GM12878 (cell line): ENCODE data around the gene MTFR1L. TPM values are rescaled to one million over a fixed set of nuclear protein-coding genes. Genes with fewer than 3 reads are reported as not detected.

Source experiments
- BHLHE40 ChIP-seq, 2 experiments: fragments of 450-650 bp in 1 of 2; IDR thresholded peaks; 2 replicates each; pipeline ENCODE4 v1.6.1; 2011 to 2017; ENCODE audit warnings: low read depth in 2 of 2, borderline replicate concordance in 1 of 2, improper control_type of control experiment in 1 of 2, low read length in 1 of 2, mild to moderate bottlenecking in 1 of 2
- CBX3 ChIP-seq: fragments of 200-600 bp; sonication (generic); IDR thresholded peaks from 2 replicates; pipeline ENCODE4 v1.6.1; 2016; ENCODE audit warnings: low read depth, borderline replicate concordance
- CEBPB ChIP-seq, 2 experiments: fragments of 150-350 bp in 1 of 2; IDR thresholded peaks; 2 replicates each; pipeline ENCODE4 v1.6.1; 2012 to 2014; ENCODE audit warnings: low read depth in 2 of 2, low read length in 2 of 2, borderline replicate concordance in 1 of 2, inconsistent platforms in 1 of 2
- CUX1 ChIP-seq: IDR thresholded peaks from 2 replicates; pipeline ENCODE4 v1.6.1; 2012; ENCODE audit warnings: improper control_type of control experiment, low read depth, low read length; ENCODE audit not compliant: insufficient replicate concordance
- EGR1 ChIP-seq, 2 experiments: IDR thresholded peaks; 1 replicate in 1 of 2; 2 replicates in 1 of 2; pipeline ENCODE4 v1.6.1; 2011 to 2012; ENCODE audit warnings: low read depth in 2 of 2, low read length in 2 of 2, borderline replicate concordance in 1 of 2, mild to moderate bottlenecking in 1 of 2, moderate library complexity in 1 of 2
- HDGF ChIP-seq: fragments of 450-650 bp; IDR thresholded peaks from 2 replicates; pipeline ENCODE4 v1.6.1; 2016; ENCODE audit warnings: antibody characterized with exemption
- IRF4 ChIP-seq: IDR thresholded peaks from 2 replicates; pipeline ENCODE4 v1.6.1; 2011; ENCODE audit warnings: low read depth, low read length
- KAT2A ChIP-seq: conservative IDR thresholded peaks from 2 replicates; pipeline ENCODE4 v1.6.1; 2011; ENCODE audit warnings: low read depth, low read length; ENCODE audit not compliant: control insufficient read depth
- KLF5 ChIP-seq: fragments of 450-650 bp; IDR thresholded peaks from 2 replicates; pipeline ENCODE4 v1.6.1; 2014; ENCODE audit warnings: mild to moderate bottlenecking; ENCODE audit not compliant: partially characterized antibody
- MTA2 ChIP-seq: fragments of 450-650 bp; IDR thresholded peaks from 2 replicates; pipeline ENCODE4 v1.6.1; 2016; ENCODE audit warnings: low read depth, mild to moderate bottlenecking, moderate library complexity
- POLR2A ChIP-seq: IDR thresholded peaks from 2 replicates; pipeline ENCODE4 v1.6.1; 2011; ENCODE audit warnings: low read depth, mild to moderate bottlenecking, low read length
- POLR2AphosphoS2 ChIP-seq: IDR thresholded peaks from 2 replicates; pipeline ENCODE4 v1.6.1; 2011; ENCODE audit warnings: low read depth, mild to moderate bottlenecking, low read length, improper control_type of control experiment, moderate library complexity
- RAD21 ChIP-seq: IDR thresholded peaks from 2 replicates; pipeline ENCODE4 v1.6.1; 2011; ENCODE audit warnings: mild to moderate bottlenecking, low read depth, low read length, moderate library complexity; ENCODE audit not compliant: insufficient read depth
- RELA ChIP-seq: fragments of 450-650 bp; IDR thresholded peaks from 2 replicates; pipeline ENCODE4 v1.8.0; 2014; ENCODE audit warnings: borderline replicate concordance; ENCODE audit not compliant: partially characterized antibody
- RUNX3 ChIP-seq: IDR thresholded peaks from 2 replicates; pipeline ENCODE4 v1.6.1; 2012; ENCODE audit warnings: low read length, inconsistent platforms
- SP1 ChIP-seq: IDR thresholded peaks from one replicate; pipeline ENCODE4 v1.6.1; 2011; ENCODE audit warnings: low read depth, low read length
- SPI1 ChIP-seq: IDR thresholded peaks from 2 replicates; pipeline ENCODE4 v1.6.1; 2011; ENCODE audit warnings: low read depth, mild to moderate bottlenecking, low read length, moderate library complexity, borderline replicate concordance; ENCODE audit not compliant: insufficient read depth
- ZBTB11 ChIP-seq: fragments of 450-650 bp; formaldehyde crosslinking; IDR thresholded peaks from 2 replicates; pipeline ENCODE4 v1.5.0; 2022; ENCODE audit warnings: mild to moderate bottlenecking, missing genetic modification characterization
- ZNF384 ChIP-seq: IDR thresholded peaks from 2 replicates; pipeline ENCODE4 v1.6.1; 2012; ENCODE audit warnings: low read depth, mild to moderate bottlenecking, low read length, improper control_type of control experiment, borderline replicate concordance
- polyA plus RNA-seq, 11 experiments: library from polyadenylated mRNA; depleted of rRNA in 4 of 11; unstranded in 6 of 11; stranded (reverse) in 5 of 11; fragments of >200 nt; fragmentation: Nextera tagmentation in 4 of 11; fragmentation: Illumina TruSeq in 1 of 11; extraction: Ambion mirVana in 4 of 11; extraction: Trizol in 1 of 11; gene quantifications; 1 replicate in 1 of 11; 2 replicates in 10 of 11; pipeline versions ENCODE4 v1.2.1 to v1.2.3, GENCODE V29; 2011 to 2016; ENCODE audit warnings: inconsistent platforms in 2 of 11, missing spikeins in 2 of 11, low read depth in 1 of 11
- total RNA-seq, 4 experiments: library from RNA; depleted of rRNA in 3 of 4; stranded (reverse); fragments of >200 nt in 3 of 4; fragmentation: Illumina TruSeq in 1 of 4; extraction: Trizol in 1 of 4; gene quantifications; 2 replicates each; pipeline versions ENCODE4 v1.2.1 to v1.2.3, GENCODE V29; 2013 to 2021
- TF ChIP-seq, protein P1 (sequence below): IDR thresholded peaks from 2 replicates; pipeline ENCODE4 v1.6.1; 2012; ENCODE audit warnings: low read length, inconsistent platforms

MTFR1L gene
- total and polyA plus RNA-seq, 10 of the 15 experiments (the other 5 are each of a cell fraction or from before 2014, with no cell fraction given): 16.9 to 44.2 (median 30.3) TPM

DNA sequence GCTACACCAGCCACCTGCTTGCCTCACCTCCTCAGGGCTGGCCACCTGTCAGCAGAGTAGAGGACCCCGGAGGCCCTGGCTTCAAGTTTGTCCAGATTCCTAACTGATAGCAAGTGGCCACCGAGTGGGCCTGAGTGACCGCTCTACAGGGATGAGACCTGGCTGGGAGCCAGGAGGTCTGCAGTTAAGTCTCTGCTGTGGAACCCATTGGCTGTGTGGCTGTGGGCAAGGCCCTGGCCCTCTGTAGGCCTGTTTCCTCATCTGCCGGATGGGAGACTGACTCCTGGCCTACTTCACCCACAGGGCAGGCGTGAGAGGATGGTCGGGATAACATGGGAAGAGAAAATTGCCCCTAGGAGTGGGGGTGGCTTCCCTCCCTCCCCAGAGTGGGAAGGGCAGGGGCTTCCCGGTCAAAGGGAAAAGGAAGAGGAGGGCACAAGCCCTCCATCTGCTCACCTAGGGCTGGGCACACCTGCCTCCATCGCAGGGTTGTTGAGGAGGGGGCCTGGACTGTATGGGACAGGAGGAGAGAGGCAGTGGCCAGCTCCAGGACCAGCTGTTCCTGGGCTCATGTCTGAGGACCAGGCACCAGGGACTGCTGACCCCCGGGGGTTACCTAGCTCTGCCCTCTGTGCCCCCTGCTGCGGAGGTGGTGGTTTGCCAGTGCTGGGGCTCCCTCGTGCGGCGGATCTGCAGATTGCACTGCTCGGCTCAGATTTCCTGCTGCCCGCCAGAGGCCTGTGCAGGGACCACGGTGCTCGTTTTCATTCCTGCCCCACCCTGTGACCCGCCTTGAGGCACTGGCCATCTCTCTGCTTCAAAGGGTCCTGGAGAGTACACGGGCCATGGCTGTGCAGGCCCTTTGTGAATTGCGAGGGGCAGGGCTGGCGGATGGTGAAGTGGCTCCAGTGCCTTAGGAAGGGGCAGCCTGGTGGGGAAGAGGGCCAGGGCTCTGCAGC, 9.1 kb upstream of the MTFR1L start (continued):
- TF ChIP-seq CUX1: no peak
- no peak for TF ChIP-seq EGR1 (IDR thresholded peaks at IDR 0.05; ENCODE audit: borderline replicate concordance in 1 of 2, low read depth in 2 of 2, low read length in 2 of 2)
- TF ChIP-seq SP1: no peak
- TF ChIP-seq, protein P1, sequence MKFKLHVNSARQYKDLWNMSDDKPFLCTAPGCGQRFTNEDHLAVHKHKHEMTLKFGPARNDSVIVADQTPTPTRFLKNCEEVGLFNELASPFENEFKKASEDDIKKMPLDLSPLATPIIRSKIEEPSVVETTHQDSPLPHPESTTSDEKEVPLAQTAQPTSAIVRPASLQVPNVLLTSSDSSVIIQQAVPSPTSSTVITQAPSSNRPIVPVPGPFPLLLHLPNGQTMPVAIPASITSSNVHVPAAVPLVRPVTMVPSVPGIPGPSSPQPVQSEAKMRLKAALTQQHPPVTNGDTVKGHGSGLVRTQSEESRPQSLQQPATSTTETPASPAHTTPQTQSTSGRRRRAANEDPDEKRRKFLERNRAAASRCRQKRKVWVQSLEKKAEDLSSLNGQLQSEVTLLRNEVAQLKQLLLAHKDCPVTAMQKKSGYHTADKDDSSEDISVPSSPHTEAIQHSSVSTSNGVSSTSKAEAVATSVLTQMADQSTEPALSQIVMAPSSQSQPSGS: no peak
- no peak for TF ChIP-seq POLR2AphosphoS2
- TF ChIP-seq MTA2: no peak
- no peak for TF ChIP-seq ZBTB11
- TF ChIP-seq ZNF384: no peak
- peak; percentile 26 for TF ChIP-seq KLF5
- TF ChIP-seq CBX3: no peak
- peak; percentile 94 for TF ChIP-seq RAD21
- no peak for TF ChIP-seq RELA
- TF ChIP-seq KAT2A: no peak
- TF ChIP-seq IRF4: no peak
- TF ChIP-seq POLR2A: no peak
- no peak for TF ChIP-seq BHLHE40 (IDR thresholded peaks at IDR 0.05; ENCODE audit: borderline replicate concordance in 1 of 2, low read depth in 2 of 2, low read length in 1 of 2)
- no peak for TF ChIP-seq CEBPB (IDR thresholded peaks at IDR 0.05; ENCODE audit: borderline replicate concordance in 1 of 2, low read depth in 2 of 2, low read length in 2 of 2)
- TF ChIP-seq RUNX3: no peak
- no peak for TF ChIP-seq SPI1
- TF ChIP-seq HDGF: peak; percentile 54; the same call in 1 of the 2 replicates
